ENCODE measurements around the gene TMEM171.

DNA sequence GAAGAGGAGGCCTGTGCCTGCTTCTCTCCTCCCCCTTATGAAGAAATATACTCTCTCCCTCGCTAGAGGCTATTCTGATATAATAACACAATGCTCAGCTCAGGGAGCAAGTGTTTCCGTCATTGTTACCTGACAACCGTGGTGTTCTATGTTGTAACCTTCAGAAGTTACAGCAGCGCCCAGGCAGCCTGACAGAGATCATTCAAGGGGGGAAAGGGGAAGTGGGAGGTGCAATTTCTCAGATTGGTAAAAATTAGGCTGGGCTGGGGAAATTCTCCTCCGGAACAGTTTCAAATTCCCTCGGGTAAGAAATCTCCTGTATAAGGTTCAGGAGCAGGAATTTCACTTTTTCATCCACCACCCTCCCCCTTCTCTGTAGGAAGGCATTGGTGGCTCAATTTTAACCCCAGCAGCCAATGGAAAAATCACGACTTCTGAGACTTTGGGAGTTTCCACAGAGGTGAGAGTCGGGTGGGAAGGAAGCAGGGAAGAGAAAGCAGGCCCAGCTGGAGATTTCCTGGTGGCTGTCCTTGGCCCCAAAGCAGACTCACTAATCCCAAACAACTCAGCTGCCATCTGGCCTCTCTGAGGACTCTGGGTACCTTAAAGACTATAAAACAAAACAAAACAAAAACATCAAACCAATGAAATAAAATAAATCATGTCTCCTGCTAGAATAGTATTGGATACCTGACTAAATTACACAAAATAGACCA lies 53.9 kb downstream of the TMEM171 start:
- TF ChIP-seq, protein P1, sequence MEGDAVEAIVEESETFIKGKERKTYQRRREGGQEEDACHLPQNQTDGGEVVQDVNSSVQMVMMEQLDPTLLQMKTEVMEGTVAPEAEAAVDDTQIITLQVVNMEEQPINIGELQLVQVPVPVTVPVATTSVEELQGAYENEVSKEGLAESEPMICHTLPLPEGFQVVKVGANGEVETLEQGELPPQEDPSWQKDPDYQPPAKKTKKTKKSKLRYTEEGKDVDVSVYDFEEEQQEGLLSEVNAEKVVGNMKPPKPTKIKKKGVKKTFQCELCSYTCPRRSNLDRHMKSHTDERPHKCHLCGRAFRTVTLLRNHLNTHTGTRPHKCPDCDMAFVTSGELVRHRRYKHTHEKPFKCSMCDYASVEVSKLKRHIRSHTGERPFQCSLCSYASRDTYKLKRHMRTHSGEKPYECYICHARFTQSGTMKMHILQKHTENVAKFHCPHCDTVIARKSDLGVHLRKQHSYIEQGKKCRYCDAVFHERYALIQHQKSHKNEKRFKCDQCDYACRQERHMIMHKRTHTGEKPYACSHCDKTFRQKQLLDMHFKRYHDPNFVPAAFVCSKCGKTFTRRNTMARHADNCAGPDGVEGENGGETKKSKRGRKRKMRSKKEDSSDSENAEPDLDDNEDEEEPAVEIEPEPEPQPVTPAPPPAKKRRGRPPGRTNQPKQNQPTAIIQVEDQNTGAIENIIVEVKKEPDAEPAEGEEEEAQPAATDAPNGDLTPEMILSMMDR (IDR thresholded peaks at IDR 0.05) = no peak
- no peak for TF ChIP-seq POLR2A (IDR thresholded peaks at IDR 0.05)
